ENCODE results near the gene KCNMA1.

Gene KCNMA1

GRCh38 chr10:77290528-77291155, 347.0 kb downstream of the KCNMA1 start:
- TF ChIP-seq, protein P1, sequence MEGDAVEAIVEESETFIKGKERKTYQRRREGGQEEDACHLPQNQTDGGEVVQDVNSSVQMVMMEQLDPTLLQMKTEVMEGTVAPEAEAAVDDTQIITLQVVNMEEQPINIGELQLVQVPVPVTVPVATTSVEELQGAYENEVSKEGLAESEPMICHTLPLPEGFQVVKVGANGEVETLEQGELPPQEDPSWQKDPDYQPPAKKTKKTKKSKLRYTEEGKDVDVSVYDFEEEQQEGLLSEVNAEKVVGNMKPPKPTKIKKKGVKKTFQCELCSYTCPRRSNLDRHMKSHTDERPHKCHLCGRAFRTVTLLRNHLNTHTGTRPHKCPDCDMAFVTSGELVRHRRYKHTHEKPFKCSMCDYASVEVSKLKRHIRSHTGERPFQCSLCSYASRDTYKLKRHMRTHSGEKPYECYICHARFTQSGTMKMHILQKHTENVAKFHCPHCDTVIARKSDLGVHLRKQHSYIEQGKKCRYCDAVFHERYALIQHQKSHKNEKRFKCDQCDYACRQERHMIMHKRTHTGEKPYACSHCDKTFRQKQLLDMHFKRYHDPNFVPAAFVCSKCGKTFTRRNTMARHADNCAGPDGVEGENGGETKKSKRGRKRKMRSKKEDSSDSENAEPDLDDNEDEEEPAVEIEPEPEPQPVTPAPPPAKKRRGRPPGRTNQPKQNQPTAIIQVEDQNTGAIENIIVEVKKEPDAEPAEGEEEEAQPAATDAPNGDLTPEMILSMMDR (IDR thresholded peaks at IDR 0.05; ENCODE audit: low read depth, low read length): no peak
- peak; percentile 70 for DNase-seq (ENCODE audit: extremely low read depth, low read depth)

DNA sequence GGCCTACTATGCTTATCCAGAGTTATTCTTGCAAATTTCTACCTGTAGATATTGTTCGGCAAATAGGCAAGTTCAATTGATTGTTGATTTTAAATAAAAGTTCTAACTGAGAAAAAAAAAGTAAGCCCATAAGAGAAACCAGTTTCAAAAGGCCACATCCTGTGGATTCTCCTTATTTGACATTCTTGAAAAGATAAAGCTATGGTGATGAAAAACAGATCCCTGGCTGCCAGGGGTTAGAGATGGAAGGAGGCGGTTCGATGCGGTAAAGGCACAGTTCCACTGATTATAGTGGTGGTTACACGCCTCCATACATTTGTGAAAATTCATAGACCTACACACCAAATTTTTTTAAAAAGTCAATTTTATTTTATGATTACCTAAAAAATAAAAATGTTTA, 347.8 kb downstream of the KCNMA1 start:
- TF ChIP-seq, protein P1 (IDR thresholded peaks at IDR 0.05; ENCODE audit: low read depth, low read length): no peak
- DNase-seq (ENCODE audit: extremely low read depth, low read depth): no peak

DNA sequence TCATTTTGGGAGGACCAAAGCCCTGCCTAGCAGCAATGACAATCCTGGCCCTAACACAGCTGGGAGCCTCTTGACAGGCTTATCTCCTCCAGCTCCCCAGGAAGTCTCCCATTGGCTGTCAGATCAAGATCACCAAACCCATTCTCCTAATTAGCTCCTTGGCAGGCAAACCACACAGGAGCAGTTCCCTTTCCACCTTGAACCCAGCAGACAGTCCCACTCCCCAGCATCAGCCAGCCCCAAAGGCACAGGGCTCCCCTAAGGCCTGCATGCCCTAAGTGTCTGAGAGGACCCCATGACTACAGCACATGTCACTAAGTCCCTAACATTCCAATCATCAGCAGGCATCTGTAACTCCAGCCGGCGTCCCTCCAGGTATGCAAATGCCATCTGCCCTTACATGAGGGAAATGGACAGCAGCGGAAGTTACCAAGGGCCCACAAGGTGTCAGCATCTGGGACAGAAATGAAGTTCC, 348.5 kb downstream of the KCNMA1 start:
- TF ChIP-seq, protein P1 (IDR thresholded peaks at IDR 0.05; ENCODE audit: low read depth, low read length): no peak
- DNase-seq (ENCODE audit: extremely low read depth, low read depth): no peak

DNA sequence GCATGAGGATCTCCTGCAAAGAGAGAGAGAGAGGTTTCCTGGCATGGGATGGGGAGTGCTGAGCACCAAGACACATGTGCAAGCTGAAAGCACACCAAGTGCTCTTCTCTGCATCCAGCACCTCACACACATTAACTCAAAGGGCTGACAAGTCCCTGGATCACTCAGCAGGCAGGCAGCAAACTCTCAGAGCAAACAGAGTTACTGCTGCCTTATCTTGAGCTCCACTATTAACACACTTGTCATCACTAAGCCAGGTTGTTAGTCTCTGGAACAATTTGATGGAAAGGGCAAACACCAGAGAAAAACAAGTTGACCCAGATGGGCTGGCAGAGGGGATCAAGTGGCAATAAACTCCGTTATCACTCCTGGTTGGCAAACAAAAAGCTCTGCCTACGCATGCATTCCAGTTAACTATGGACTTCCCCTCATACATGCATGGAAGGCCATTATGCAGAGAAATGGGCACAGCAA, 349.9 kb downstream of the KCNMA1 start:
- DNase-seq (ENCODE audit: extremely low read depth, low read depth): no peak
- TF ChIP-seq, protein P1 (IDR thresholded peaks at IDR 0.05; ENCODE audit: low read depth, low read length): no peak

GRCh38 chr10:77286531-77287508, 350.8 kb downstream of the KCNMA1 start:
- no peak for DNase-seq (ENCODE audit: extremely low read depth, low read depth)
- TF ChIP-seq, protein P1 (IDR thresholded peaks at IDR 0.05; ENCODE audit: low read depth, low read length): no peak

DNA sequence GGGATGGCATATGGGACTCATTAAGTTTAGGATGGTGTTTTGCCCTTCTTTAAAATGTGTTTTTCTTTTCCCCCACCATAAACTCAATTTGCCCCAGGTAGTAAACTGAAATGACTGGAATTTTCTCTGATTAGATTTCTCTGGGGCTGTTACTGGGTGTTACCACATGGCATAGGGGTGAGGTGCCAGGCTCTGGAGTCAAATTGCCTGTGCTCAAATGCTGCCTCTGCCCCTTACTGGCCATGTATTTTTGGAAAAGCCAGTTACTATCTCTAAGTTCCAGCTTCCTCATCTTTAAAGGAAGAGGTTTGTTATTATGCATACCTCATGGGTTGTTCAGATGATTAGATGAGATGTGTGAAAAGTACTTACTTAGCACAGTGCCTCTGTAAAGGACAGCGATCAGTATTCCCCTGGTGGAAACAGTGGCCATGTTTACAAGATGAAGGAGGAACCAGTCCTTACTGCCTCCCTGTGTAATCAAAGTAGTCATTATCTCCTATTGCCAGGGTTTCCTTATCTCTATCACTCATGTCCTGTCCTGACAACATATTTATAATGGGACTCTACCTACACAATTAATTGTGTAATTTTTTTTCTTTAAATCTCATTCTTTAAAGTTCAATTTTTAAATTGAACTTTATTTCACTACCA, 352.0 kb downstream of the KCNMA1 start:
- no peak for DNase-seq (ENCODE audit: extremely low read depth, low read depth)
- TF ChIP-seq, protein P1 (IDR thresholded peaks at IDR 0.05; ENCODE audit: low read depth, low read length): no peak

All from AG09319 (cell line).